ENCODE measurements around the gene CCNI.

The CCNI gene

DNA sequence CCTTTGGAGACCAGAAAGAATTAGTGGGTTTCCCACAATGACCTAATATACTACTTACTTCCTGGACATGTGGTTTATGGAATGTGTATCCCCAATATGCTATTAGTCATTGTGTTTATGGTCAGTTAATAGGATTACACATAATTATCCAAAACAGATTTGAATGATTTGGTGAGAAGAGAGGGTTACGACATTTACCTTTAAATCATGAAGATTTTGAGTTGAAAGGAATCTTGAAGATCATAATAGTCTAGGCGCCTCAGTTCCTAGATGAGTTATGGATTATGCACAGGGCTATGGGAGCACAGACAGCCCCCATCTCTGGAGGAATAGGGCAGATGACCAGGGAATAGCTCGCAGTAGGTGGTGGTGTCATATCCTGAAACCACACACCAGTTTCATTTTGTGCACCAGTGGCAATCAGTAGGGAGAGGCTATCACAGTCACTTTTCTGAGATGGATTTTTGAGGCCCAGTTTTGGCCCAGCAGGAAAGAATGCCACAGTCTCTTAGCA, 64.9 kb downstream of the CCNI start:
- FAIRE-seq: no peak
- DNase-seq (ENCODE audit: insufficient read length, low spot score): no peak
- TF ChIP-seq POLR2A (IDR thresholded peaks at IDR 0.05; ENCODE audit: low read depth, low read length): no peak
- no peak for TF ChIP-seq TAF1 (IDR thresholded peaks at IDR 0.05; ENCODE audit: low read depth, low read length)
- TF ChIP-seq POU2F2 (IDR thresholded peaks at IDR 0.05; ENCODE audit: low read depth, low read length): no peak
- no peak for TF ChIP-seq SPI1 (IDR thresholded peaks at IDR 0.05; ENCODE audit: low read depth, low read length)
- no peak for TF ChIP-seq POLR2AphosphoS5 (IDR thresholded peaks at IDR 0.05; ENCODE audit: low read depth, low read length)
- TF ChIP-seq PAX5 (IDR thresholded peaks at IDR 0.05; ENCODE audit: insufficient read depth, low read length, severe bottlenecking): no peak

- no peak for FAIRE-seq
- no peak for TF ChIP-seq POLR2AphosphoS5 (IDR thresholded peaks at IDR 0.05; ENCODE audit: low read depth, low read length)
These were observed 66.2 kb downstream of the CCNI start for GRCh38 chr4:77009511-77010115.

DNA sequence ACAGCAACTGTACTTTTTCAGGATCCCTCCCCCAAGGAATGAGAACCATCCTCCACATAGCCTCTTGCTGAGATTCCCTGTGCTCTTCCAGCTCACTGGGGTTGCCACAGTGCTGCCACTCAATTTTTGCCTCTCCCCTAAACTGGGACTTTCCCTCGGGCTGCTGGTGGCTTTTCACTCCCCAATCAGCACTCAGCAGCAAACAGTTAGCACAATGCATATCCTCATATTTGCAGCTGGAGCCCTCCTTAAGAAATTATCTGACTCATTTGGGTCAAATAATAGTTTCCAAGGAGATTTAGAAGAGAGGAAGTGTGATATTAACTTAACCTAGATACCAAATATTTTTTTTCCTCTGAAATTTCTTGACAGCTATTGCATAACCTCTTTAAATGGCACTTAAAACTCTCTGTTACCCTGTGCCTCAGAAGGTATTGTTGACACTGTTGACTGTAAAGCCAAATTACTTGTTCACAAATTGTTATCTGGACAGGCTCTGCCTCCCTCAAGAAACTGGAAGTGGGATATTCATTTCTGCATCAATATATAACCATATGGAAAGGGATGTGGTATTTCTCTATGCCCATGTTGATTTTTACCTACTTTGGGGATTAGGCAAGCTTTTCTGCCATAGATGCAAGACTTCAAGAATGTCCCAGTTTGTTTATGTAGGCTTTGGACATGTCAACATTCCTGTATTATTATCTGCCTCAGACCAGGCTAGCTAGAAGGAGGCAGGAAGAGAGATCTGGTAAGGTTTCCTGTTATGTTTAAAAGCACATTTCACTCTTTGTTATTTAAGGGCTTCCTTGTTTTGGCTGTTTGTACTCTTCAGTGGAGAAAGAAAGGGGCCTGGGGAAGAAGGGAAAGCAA, 68.2 kb downstream of the CCNI start:
- TF ChIP-seq SPI1 (IDR thresholded peaks at IDR 0.05; ENCODE audit: low read depth, low read length): peak; percentile 59
- no peak for TF ChIP-seq POLR2A (IDR thresholded peaks at IDR 0.05; ENCODE audit: low read depth, low read length)
- DNase-seq (ENCODE audit: insufficient read length, low spot score) (no peak), FAIRE-seq (peak; percentile 59)

More at GRCh38 chr4:77009511-77010115, 66.2 kb downstream of the CCNI start:
- no peak for DNase-seq (ENCODE audit: insufficient read length, low spot score)

DNA sequence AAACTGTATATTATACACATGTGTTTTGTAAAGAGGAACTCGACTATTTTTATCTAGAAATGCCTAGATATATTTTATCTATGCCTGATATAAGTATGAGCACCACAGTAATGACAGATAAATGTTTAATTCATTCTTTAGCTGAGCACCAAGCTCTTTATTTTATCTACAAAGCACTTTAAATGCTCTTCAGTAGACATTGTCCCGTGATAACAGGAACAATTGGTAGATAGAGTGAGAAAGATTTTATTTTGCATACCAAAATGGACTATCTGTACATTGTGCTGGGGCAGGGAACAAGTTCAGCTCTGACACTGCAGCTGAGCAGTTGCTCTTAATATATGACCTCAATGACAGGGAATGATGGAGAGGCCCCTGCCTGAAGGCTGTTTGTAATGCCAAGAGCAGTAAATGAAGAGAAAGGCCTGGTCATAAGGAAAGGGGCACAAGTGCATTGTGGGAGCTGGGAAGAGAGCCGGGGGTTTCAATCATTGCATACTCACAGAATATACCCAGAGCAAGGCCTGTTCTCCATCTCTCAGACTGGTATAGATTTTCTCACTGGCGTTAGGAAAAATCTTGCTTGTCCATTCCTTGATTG, 68.9 kb downstream of the CCNI start:
- DNase-seq (ENCODE audit: insufficient read length, low spot score) (no peak), FAIRE-seq (no peak)
- no peak for TF ChIP-seq TAF1 (IDR thresholded peaks at IDR 0.05; ENCODE audit: low read depth, low read length)
- no peak for TF ChIP-seq POU2F2 (IDR thresholded peaks at IDR 0.05; ENCODE audit: low read depth, low read length)
- no peak for TF ChIP-seq POLR2AphosphoS5 (IDR thresholded peaks at IDR 0.05; ENCODE audit: low read depth, low read length)
- TF ChIP-seq POLR2A (IDR thresholded peaks at IDR 0.05; ENCODE audit: low read depth, low read length): no peak
- no peak for TF ChIP-seq SPI1 (IDR thresholded peaks at IDR 0.05; ENCODE audit: low read depth, low read length)
- TF ChIP-seq PAX5 (IDR thresholded peaks at IDR 0.05; ENCODE audit: insufficient read depth, low read length, severe bottlenecking): no peak

- DNase-seq (ENCODE audit: insufficient read length, low spot score) (no peak), FAIRE-seq (no peak)
- no peak for TF ChIP-seq TAF1 (IDR thresholded peaks at IDR 0.05; ENCODE audit: low read depth, low read length)
- TF ChIP-seq POLR2A (IDR thresholded peaks at IDR 0.05; ENCODE audit: low read depth, low read length): no peak
- no peak for TF ChIP-seq PAX5 (IDR thresholded peaks at IDR 0.05; ENCODE audit: insufficient read depth, low read length, severe bottlenecking)
- TF ChIP-seq SPI1 (IDR thresholded peaks at IDR 0.05; ENCODE audit: low read depth, low read length): no peak
- no peak for TF ChIP-seq POU2F2 (IDR thresholded peaks at IDR 0.05; ENCODE audit: low read depth, low read length)
- no peak for TF ChIP-seq POLR2AphosphoS5 (IDR thresholded peaks at IDR 0.05; ENCODE audit: low read depth, low read length)
These were observed 72.4 kb downstream of the CCNI start for GRCh38 chr4:77003400-77003799.

GRCh38 chr4:77002321-77003107, 73.3 kb downstream of the CCNI start:
- peak; percentile 43 for FAIRE-seq
- DNase-seq (ENCODE audit: insufficient read length, low spot score): no peak

GRCh38 chr4:77001907-77002306, 73.9 kb downstream of the CCNI start:
- no peak for TF ChIP-seq TAF1 (IDR thresholded peaks at IDR 0.05; ENCODE audit: low read depth, low read length)
- no peak for FAIRE-seq
- no peak for DNase-seq (ENCODE audit: insufficient read length, low spot score)

More at GRCh38 chr4:77002321-77003107, 73.3 kb downstream of the CCNI start:
- no peak for TF ChIP-seq POU2F2 (IDR thresholded peaks at IDR 0.05; ENCODE audit: low read depth, low read length)
- no peak for TF ChIP-seq POLR2AphosphoS5 (IDR thresholded peaks at IDR 0.05; ENCODE audit: low read depth, low read length)
- no peak for TF ChIP-seq TAF1 (IDR thresholded peaks at IDR 0.05; ENCODE audit: low read depth, low read length)
- no peak for TF ChIP-seq SPI1 (IDR thresholded peaks at IDR 0.05; ENCODE audit: low read depth, low read length)
- TF ChIP-seq POLR2A (IDR thresholded peaks at IDR 0.05; ENCODE audit: low read depth, low read length): no peak
- no peak for TF ChIP-seq PAX5 (IDR thresholded peaks at IDR 0.05; ENCODE audit: insufficient read depth, low read length, severe bottlenecking)

GRCh38 chr4:76998251-76998901, 77.4 kb downstream of the CCNI start:
- DNase-seq (ENCODE audit: insufficient read length, low spot score): no peak
- no peak for FAIRE-seq
- no peak for TF ChIP-seq TAF1 (IDR thresholded peaks at IDR 0.05; ENCODE audit: low read depth, low read length)
- TF ChIP-seq POLR2AphosphoS5 (IDR thresholded peaks at IDR 0.05; ENCODE audit: low read depth, low read length): no peak
- no peak for TF ChIP-seq SPI1 (IDR thresholded peaks at IDR 0.05; ENCODE audit: low read depth, low read length)
- TF ChIP-seq PAX5 (IDR thresholded peaks at IDR 0.05; ENCODE audit: insufficient read depth, low read length, severe bottlenecking): no peak
- TF ChIP-seq POU2F2 (IDR thresholded peaks at IDR 0.05; ENCODE audit: low read depth, low read length): no peak
- TF ChIP-seq POLR2A (IDR thresholded peaks at IDR 0.05; ENCODE audit: low read depth, low read length): no peak

DNA sequence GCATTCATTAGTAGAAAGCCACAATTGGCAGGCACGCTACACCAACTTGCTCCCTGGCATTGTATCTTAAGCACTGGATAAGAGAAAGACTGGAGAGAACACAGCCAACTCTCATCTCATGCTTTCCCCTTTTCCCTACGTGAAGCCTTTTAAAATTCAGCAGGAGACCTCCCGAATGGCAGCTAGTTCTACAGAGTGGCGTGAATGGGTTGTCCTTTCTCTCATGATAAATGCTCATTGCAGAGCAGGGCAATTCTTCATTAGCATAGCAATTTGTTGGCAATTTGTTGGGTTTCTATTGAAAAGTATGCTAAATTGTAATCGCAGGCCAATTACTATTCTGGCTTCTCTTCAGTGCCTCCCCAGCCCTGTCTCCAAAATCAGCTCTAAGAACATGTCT, 78.3 kb downstream of the CCNI start:
- DNase-seq (ENCODE audit: insufficient read length, low spot score) (no peak), FAIRE-seq (no peak)
- TF ChIP-seq POU2F2 (IDR thresholded peaks at IDR 0.05; ENCODE audit: low read depth, low read length): no peak
- no peak for TF ChIP-seq POLR2AphosphoS5 (IDR thresholded peaks at IDR 0.05; ENCODE audit: low read depth, low read length)
- no peak for TF ChIP-seq POLR2A (IDR thresholded peaks at IDR 0.05; ENCODE audit: low read depth, low read length)
- no peak for TF ChIP-seq SPI1 (IDR thresholded peaks at IDR 0.05; ENCODE audit: low read depth, low read length)
- TF ChIP-seq PAX5 (IDR thresholded peaks at IDR 0.05; ENCODE audit: insufficient read depth, low read length, severe bottlenecking): no peak
- TF ChIP-seq TAF1 (IDR thresholded peaks at IDR 0.05; ENCODE audit: low read depth, low read length): no peak
